GM12801 (cell line): ENCODE measurements around the gene ACTRT2.

Experiments
- CTCF ChIP-seq: IDR thresholded peaks from one replicate; pipeline ENCODE4 v1.5.1; 2011; ENCODE audit warnings: control low read depth; ENCODE audit not compliant: insufficient read length; ENCODE audit errors: extremely low read depth

ACTRT2 gene

GRCh38 chr1:2980849-2981248 is 40.4 kb upstream of the ACTRT2 start:
- no peak for TF ChIP-seq CTCF

GRCh38 chr1:2981388-2981787 is 39.9 kb upstream of the ACTRT2 start:
- TF ChIP-seq CTCF = no peak

GRCh38 chr1:2981981-2982614 is 39.2 kb upstream of the ACTRT2 start:
- no peak for TF ChIP-seq CTCF

GRCh38 chr1:2982615-2983318 is 38.5 kb upstream of the ACTRT2 start:
- TF ChIP-seq CTCF = no peak

GRCh38 chr1:2983319-2983705 is 38.0 kb upstream of the ACTRT2 start:
- no peak for TF ChIP-seq CTCF

GRCh38 chr1:2983706-2984398 is 37.4 kb upstream of the ACTRT2 start:
- TF ChIP-seq CTCF = no peak

- TF ChIP-seq CTCF = no peak
Observed at GRCh38 chr1:2984399-2985061, 36.7 kb upstream of the ACTRT2 start.
